ENCODE results near the gene YWHAB. TPM values are rescaled to one million over a fixed set of nuclear protein-coding genes. Genes with fewer than 3 reads are reported as not detected.

Gene YWHAB
- total RNA-seq, 1 experiment from 2014 or later, result 224 TPM

GRCh38 chr20:44946271-44946852 is 60.9 kb downstream of the YWHAB start:
- TF ChIP-seq CTCF (conservative IDR thresholded peaks at IDR 0.05; ENCODE audit: low read depth, low read length), result no peak
- no peak for TF ChIP-seq EZH2 (IDR thresholded peaks at IDR 0.05; ENCODE audit: borderline replicate concordance, low read depth, low read length, poor library complexity, severe bottlenecking)
- H3K27ac ChIP-seq (ENCODE audit: low read depth, low read length, poor library complexity, severe bottlenecking), result no peak overlapping the region
- H3K36me3 ChIP-seq (ENCODE audit: insufficient read depth, low read length, poor library complexity, severe bottlenecking), result peaks cover 77% of the 10 kb centered on the region
- no peaks in the 10 kb centered on the region for H3K27me3 ChIP-seq (replicated peaks; ENCODE audit: insufficient read depth, low read depth, low read length, poor library complexity)
- no peaks in the 10 kb centered on the region for H3K4me1 ChIP-seq (ENCODE audit: insufficient read depth, low read length, poor library complexity, severe bottlenecking)
- ChIA-PET CTCF (no interaction called here), POLR2A (ENCODE audit: low non-redundant PET) (no interaction called here)
- H3K9me3 ChIP-seq (ENCODE audit: low read depth, low read length, poor library complexity, severe bottlenecking), result no peaks in the 10 kb centered on the region
- H3K4me3 ChIP-seq (ENCODE audit: low read depth, low read length, poor library complexity, severe bottlenecking), result no peak overlapping the region
- BruUV-seq (replicated peaks), result no TSS peak
- DNase-seq (ENCODE audit: low spot score), result no peak
- intact Hi-C loops (cut with micrococcal nuclease; ENCODE audit: unreplicated experiment), result no loop called here

DNA sequence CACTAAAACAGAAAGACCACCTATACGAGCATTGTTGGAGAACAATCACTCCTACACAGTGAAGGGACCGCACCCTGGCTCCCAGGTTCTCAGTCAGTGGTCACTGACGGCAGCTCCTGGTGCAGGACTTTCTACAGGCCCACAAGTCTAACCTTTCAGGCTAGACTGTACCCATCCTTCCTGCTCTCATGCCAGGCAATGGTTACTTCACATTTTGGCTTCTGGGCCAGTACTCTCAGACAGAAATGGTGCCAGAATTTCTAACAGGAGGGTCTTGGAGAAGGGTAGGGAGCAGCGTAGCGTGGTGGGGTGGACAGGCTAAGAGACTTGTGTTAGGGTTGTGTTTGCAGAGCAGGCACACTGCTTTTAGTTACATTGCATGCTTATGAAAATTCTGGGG is 62.6 kb downstream of the YWHAB start:
- TF ChIP-seq EZH2 (IDR thresholded peaks at IDR 0.05; ENCODE audit: borderline replicate concordance, low read depth, low read length, poor library complexity, severe bottlenecking), result no peak
- no peak for TF ChIP-seq CTCF (conservative IDR thresholded peaks at IDR 0.05; ENCODE audit: low read depth, low read length)
- no peaks in the 10 kb centered on the region for H3K9me3 ChIP-seq (ENCODE audit: low read depth, low read length, poor library complexity, severe bottlenecking)
- H3K27ac ChIP-seq (ENCODE audit: low read depth, low read length, poor library complexity, severe bottlenecking), result no peak overlapping the region
- H3K27me3 ChIP-seq (replicated peaks; ENCODE audit: insufficient read depth, low read depth, low read length, poor library complexity), result no peaks in the 10 kb centered on the region
- intact Hi-C loops (cut with micrococcal nuclease; ENCODE audit: unreplicated experiment), result no loop called here
- ChIA-PET CTCF (interaction anchor here (0.6 kb wide), 1 partner anchor 98 kb away, joined by 3 read pairs; no protein-coding TSS in a partner anchor), POLR2A (ENCODE audit: low non-redundant PET) (no interaction called here)
- BruUV-seq (replicated peaks), result no TSS peak
- H3K4me3 ChIP-seq (ENCODE audit: low read depth, low read length, poor library complexity, severe bottlenecking), result no peak overlapping the region
- H3K4me1 ChIP-seq (ENCODE audit: insufficient read depth, low read length, poor library complexity, severe bottlenecking), result no peaks in the 10 kb centered on the region
- no peak for DNase-seq (ENCODE audit: low spot score)
- peaks cover 79% of the 10 kb centered on the region for H3K36me3 ChIP-seq (ENCODE audit: insufficient read depth, low read length, poor library complexity, severe bottlenecking)

DNA sequence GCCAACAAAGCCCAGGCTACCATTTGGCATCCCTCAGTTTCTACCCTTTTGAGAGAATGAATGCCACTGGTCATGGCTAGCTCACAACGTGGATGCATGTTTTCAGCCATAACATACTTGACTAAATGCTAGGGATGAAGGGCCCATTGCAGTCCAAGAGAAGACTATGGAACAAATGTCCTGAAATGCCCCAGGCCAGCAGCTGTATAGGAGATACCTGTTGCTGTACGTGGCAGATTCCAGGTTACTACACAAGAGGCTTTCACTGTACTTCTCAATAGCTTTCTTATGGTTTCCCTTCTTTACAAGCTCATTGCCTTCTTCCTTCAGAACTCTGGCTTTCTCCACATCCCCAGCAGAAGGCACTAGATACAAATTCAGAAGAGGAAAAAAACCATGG is 63.0 kb downstream of the YWHAB start:
- CTCF ChIA-PET, result interaction anchor here (0.6 kb wide), 1 partner anchor 97 kb away, joined by 3 read pairs; no protein-coding TSS in a partner anchor

More for the DNA sequence above, 63.0 kb downstream of the YWHAB start:
- TF ChIP-seq EZH2 (IDR thresholded peaks at IDR 0.05; ENCODE audit: borderline replicate concordance, low read depth, low read length, poor library complexity, severe bottlenecking) (no peak), CTCF (conservative IDR thresholded peaks at IDR 0.05; ENCODE audit: low read depth, low read length) (no peak)
- Histone ChIP-seq H3K4me1 (ENCODE audit: insufficient read depth, low read length, poor library complexity, severe bottlenecking) (no peaks in the 10 kb centered on the region), H3K4me3 (ENCODE audit: low read depth, low read length, poor library complexity, severe bottlenecking) (no peak overlapping the region), H3K27ac (ENCODE audit: low read depth, low read length, poor library complexity, severe bottlenecking) (no peak overlapping the region), H3K36me3 (ENCODE audit: insufficient read depth, low read length, poor library complexity, severe bottlenecking) (peaks cover 79% of the 10 kb centered on the region), H3K27me3 (replicated peaks; ENCODE audit: insufficient read depth, low read depth, low read length, poor library complexity) (no peaks in the 10 kb centered on the region), H3K9me3 (ENCODE audit: low read depth, low read length, poor library complexity, severe bottlenecking) (no peaks in the 10 kb centered on the region)
- POLR2A ChIA-PET (ENCODE audit: low non-redundant PET), result no interaction called here
- BruUV-seq (replicated peaks), result no TSS peak
- DNase-seq (ENCODE audit: low spot score), result no peak
- intact Hi-C loops (cut with micrococcal nuclease; ENCODE audit: unreplicated experiment), result no loop called here
